OCI-LY7 (cell line): Measurements from ENCODE around the gene MAN2B1. TPM values are rescaled to one million over a fixed set of nuclear protein-coding genes. Genes with fewer than 3 reads are reported as not detected.
"Not testable (repeated sequence)": the region's sequence is repeated elsewhere in the genome, so short reads cannot be mapped to it uniquely, and the experiment has no call there.

Experiments
- BruUV-seq: library from RNA; stranded (reverse); fragments of 400-500 nt; replicated peaks from 2 replicates; lab custom pipeline; 2021; lab: Mats Ljungman, UMichigan
- CTCF ChIA-PET: fragments of 300-600 bp; sonication (Branson Sonifier 250); formaldehyde crosslinking; loops from one replicate; lab custom pipeline; 2022; ENCODE audit warnings: antibody characterized with exemption; ENCODE audit not compliant: unreplicated experiment; lab: Charles Lee
- POLR2A ChIA-PET: fragments of 300-600 bp; sonication (Branson Sonifier 250); formaldehyde crosslinking; loops from one replicate; lab custom pipeline; 2022; ENCODE audit warnings: antibody characterized with exemption; lab: Charles Lee
- DNase-seq: peaks from one replicate; pipeline ENCODE4 v3.0.0-alpha.2; 2015; ENCODE audit warnings: low spot score
- H2AFZ ChIP-seq: fragments of 200-600 bp; sonication (generic), shearing (Covaris generic); 2 replicates; pipeline ENCODE4 v1.6.1; 2014; ENCODE audit warnings: mild to moderate bottlenecking, antibody characterized with exemption, low read length, moderate library complexity
- H3K27ac ChIP-seq: fragments of 200-600 bp; sonication (generic); 2 replicates; pipeline ENCODE4 v1.5.1; 2014; ENCODE audit warnings: mixed run types, low read depth, mild to moderate bottlenecking, moderate library complexity, low read length, inconsistent platforms; ENCODE audit not compliant: poor library complexity, severe bottlenecking
- H3K36me3 ChIP-seq: fragments of 200-600 bp; sonication (generic); 2 replicates; pipeline ENCODE4 v1.6.1; 2014; ENCODE audit warnings: mild to moderate bottlenecking, antibody characterized with exemption, low read length, moderate library complexity, mixed read lengths; ENCODE audit not compliant: insufficient read depth
- H3K4me1 ChIP-seq: fragments of 200-600 bp; sonication (generic); 2 replicates; pipeline ENCODE4 v1.5.1; 2014; ENCODE audit warnings: mild to moderate bottlenecking, low read length; ENCODE audit not compliant: insufficient read depth, poor library complexity, severe bottlenecking
- H3K4me2 ChIP-seq: fragments of 200-600 bp; sonication (generic); 2 replicates; pipeline ENCODE4 v1.6.1; 2014; ENCODE audit warnings: mild to moderate bottlenecking, low read length
- H3K4me3 ChIP-seq: fragments of 200-600 bp; sonication (generic); 2 replicates; pipeline ENCODE4 v1.5.1; 2014; ENCODE audit warnings: mild to moderate bottlenecking, low read depth, low read length; ENCODE audit not compliant: poor library complexity, severe bottlenecking
- H3K79me2 ChIP-seq: fragments of 200-600 bp; sonication (generic); 2 replicates; pipeline ENCODE4 v1.6.1; 2016; ENCODE audit warnings: low read depth, mild to moderate bottlenecking, low read length, moderate library complexity, mixed read lengths; ENCODE audit not compliant: insufficient read depth
- H3K9me2 ChIP-seq: fragments of 200-600 bp; sonication (generic); 2 replicates; pipeline ENCODE4 v1.6.1; 2016; ENCODE audit warnings: mild to moderate bottlenecking, low read length, mixed read lengths; ENCODE audit not compliant: insufficient read depth
- H3K9me3 ChIP-seq: fragments of 200-600 bp; sonication (generic); 2 replicates; pipeline ENCODE4 v1.6.1; 2014; ENCODE audit warnings: mild to moderate bottlenecking, mixed run types, low read length, mixed read lengths
- H4K20me1 ChIP-seq: fragments of 200-600 bp; sonication (generic); 2 replicates; pipeline ENCODE4 v1.6.1; 2014; ENCODE audit warnings: mild to moderate bottlenecking, antibody characterized with exemption, low read length, moderate library complexity, mixed read lengths; ENCODE audit not compliant: insufficient read depth
- EZH2phosphoT487 ChIP-seq: fragments of 200-600 bp; sonication (generic); IDR thresholded peaks from 2 replicates; pipeline ENCODE4 v1.6.1; 2018; ENCODE audit warnings: low read depth, borderline replicate concordance, mild to moderate bottlenecking, mixed run types, antibody characterized with exemption, low read length, moderate library complexity, mixed read lengths
- intact Hi-C: fragments of 100-400 bp; cut with micrococcal nuclease; formaldehyde crosslinking; loops from one replicate; pipeline ENCODE4 v1.10.0; 2022; ENCODE audit not compliant: unreplicated experiment
- total RNA-seq, 2 experiments: library from RNA; depleted of rRNA in 1 of 2; stranded (reverse); fragments of >200 nt in 1 of 2; shearing (Covaris generic) in 1 of 2; gene quantifications; 2 replicates each; pipeline ENCODE4 v1.2.3, GENCODE V29; 2014 to 2022
- TF ChIP-seq, protein P1 (sequence below): fragments of 200-600 bp; sonication (generic); conservative IDR thresholded peaks from 2 replicates; pipeline ENCODE4 v1.5.1; 2014; ENCODE audit warnings: mild to moderate bottlenecking, antibody characterized with exemption, low read length, moderate library complexity, mixed read lengths

The MAN2B1 gene
- total RNA-seq, 2 experiments from 2014 or later = 29.1 to 88.7 TPM

DNA sequence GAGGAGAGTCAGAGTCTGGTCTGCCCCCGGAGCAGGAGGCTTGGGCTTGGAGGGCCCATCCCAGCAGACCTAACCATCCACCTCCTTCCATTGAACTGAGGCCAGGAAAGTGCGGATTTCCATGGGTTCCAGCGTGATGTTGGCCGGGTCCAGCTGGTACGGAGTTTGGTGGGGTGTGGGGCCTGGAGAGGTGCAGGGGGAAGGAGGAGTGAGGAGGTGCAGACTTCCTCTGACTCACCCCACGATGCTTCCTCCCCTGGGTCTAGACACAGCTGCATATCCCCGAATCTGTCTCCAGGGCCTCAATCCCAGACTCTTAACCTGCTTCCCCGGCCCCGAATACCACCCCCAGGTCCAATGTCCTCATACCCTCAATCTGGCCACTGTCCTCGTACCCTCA, 20.0 kb downstream of the MAN2B1 start:
- no peak overlapping the region for H2AFZ ChIP-seq
- H3K27ac ChIP-seq = no peak overlapping the region
- H3K9me3 ChIP-seq = no peaks in the 10 kb centered on the region
- H3K36me3 ChIP-seq = peaks cover 15% of the 10 kb centered on the region
- no peak for DNase-seq
- CTCF ChIA-PET = no interaction called here
- H3K4me3 ChIP-seq = no peak overlapping the region
- H3K79me2 ChIP-seq = no peaks in the 10 kb centered on the region
- POLR2A ChIA-PET = interaction anchor here (0.6 kb wide), 1 partner anchor 876 kb away, joined by 3 read pairs; no protein-coding TSS in a partner anchor
- no peak for TF ChIP-seq EZH2phosphoT487
- TF ChIP-seq, protein P1, sequence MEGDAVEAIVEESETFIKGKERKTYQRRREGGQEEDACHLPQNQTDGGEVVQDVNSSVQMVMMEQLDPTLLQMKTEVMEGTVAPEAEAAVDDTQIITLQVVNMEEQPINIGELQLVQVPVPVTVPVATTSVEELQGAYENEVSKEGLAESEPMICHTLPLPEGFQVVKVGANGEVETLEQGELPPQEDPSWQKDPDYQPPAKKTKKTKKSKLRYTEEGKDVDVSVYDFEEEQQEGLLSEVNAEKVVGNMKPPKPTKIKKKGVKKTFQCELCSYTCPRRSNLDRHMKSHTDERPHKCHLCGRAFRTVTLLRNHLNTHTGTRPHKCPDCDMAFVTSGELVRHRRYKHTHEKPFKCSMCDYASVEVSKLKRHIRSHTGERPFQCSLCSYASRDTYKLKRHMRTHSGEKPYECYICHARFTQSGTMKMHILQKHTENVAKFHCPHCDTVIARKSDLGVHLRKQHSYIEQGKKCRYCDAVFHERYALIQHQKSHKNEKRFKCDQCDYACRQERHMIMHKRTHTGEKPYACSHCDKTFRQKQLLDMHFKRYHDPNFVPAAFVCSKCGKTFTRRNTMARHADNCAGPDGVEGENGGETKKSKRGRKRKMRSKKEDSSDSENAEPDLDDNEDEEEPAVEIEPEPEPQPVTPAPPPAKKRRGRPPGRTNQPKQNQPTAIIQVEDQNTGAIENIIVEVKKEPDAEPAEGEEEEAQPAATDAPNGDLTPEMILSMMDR = no peak
- H3K9me2 ChIP-seq = no peaks in the 10 kb centered on the region
- no peak overlapping the region for H3K4me2 ChIP-seq
- intact Hi-C loops = no loop called here
- BruUV-seq = no TSS peak
- no peaks in the 10 kb centered on the region for H3K4me1 ChIP-seq
- H4K20me1 ChIP-seq = no peaks in the 10 kb centered on the region

DNA sequence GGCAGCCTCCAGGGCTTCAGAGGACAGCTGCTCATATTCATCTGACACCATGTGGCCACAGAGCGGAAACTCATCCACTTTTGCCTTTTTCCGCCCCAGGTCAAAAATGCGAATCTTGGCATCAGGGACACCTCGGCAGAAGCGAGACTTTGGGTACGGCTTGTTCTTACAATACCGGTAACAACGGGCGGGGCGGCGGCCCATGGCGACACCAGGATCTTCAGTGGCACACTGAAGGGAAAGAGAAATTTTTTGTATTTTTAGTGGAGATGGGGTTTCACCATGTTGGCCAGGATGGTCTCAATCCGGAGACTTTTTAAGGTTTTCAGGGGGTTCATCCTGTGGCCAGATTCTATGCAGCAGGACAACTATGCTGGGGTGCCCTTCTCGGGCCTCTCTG, 22.8 kb downstream of the MAN2B1 start:
- H3K36me3 ChIP-seq, H3K9me3 ChIP-seq, CTCF ChIA-PET, H2AFZ ChIP-seq, POLR2A ChIA-PET, H3K9me2 ChIP-seq, H3K4me1 ChIP-seq, BruUV-seq, intact Hi-C loops, H3K4me3 ChIP-seq, H3K79me2 ChIP-seq, H3K4me2 ChIP-seq, H4K20me1 ChIP-seq, H3K27ac ChIP-seq, DNase-seq: not testable (repeated sequence)

DNA sequence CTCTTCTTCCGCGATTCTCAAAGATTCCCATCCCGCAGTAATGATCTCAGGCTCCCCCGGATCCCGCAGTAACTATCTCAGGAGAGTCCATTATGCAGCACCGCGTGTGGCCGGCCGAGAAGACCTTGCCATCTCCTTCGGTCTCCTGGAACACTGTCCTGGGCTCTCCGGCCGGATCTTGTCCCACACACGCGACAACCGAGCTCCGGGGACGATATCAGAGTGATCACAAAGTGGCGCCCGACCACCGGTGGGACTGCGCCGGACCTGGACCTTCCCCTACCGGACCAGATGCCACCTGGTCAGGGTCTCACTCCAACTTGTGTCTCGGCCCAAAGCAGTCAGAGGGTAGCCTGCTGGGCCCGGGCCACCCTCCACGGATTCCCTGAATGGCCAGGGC, 24.0 kb downstream of the MAN2B1 start:
- Histone ChIP-seq H4K20me1 (no peaks in the 10 kb centered on the region), H3K9me2 (no peaks in the 10 kb centered on the region), H2AFZ (no peak overlapping the region), H3K79me2 (no peaks in the 10 kb centered on the region), H3K9me3 (no peaks in the 10 kb centered on the region), H3K4me1 (peaks cover 6% of the 10 kb centered on the region), H3K4me3 (no peak overlapping the region), H3K36me3 (no peaks in the 10 kb centered on the region), H3K4me2 (no peak overlapping the region), H3K27ac (no peak overlapping the region)
- intact Hi-C loops = no loop called here
- TF ChIP-seq, protein P1 = no peak
- no peak for TF ChIP-seq EZH2phosphoT487
- ChIA-PET POLR2A (no interaction called here), CTCF (no interaction called here)
- BruUV-seq = no TSS peak
- no peak for DNase-seq
